ENCODE results near the gene ACADVL.

The ACADVL gene

GRCh38 chr17:7191571-7192270, 28.0 kb upstream of the ACADVL start:
- no peak for DNase-seq (ENCODE audit: low read depth in 2 of 2)

- no peak for DNase-seq (ENCODE audit: low read depth in 2 of 2)
Measured at GRCh38 chr17:7192271-7192937, 27.3 kb upstream of the ACADVL start.

GRCh38 chr17:7195971-7196370, 23.8 kb upstream of the ACADVL start:
- no peak for DNase-seq (ENCODE audit: low read depth in 2 of 2)

GRCh38 chr17:7196651-7197401, 22.9 kb upstream of the ACADVL start:
- DNase-seq (ENCODE audit: low read depth in 2 of 2): no peak

GRCh38 chr17:7203391-7203790, 16.3 kb upstream of the ACADVL start:
- DNase-seq (ENCODE audit: low read depth in 2 of 2): no peak

GRCh38 chr17:7204336-7204735, 15.4 kb upstream of the ACADVL start:
- no peak for DNase-seq (ENCODE audit: low read depth in 2 of 2)

- DNase-seq (ENCODE audit: low read depth in 2 of 2): peak; percentile 64 to 66
Measured at GRCh38 chr17:7204828-7205461, 14.8 kb upstream of the ACADVL start.

- no peak for DNase-seq (ENCODE audit: low read depth in 2 of 2)
Measured at GRCh38 chr17:7205561-7205960, 14.2 kb upstream of the ACADVL start.

- DNase-seq (ENCODE audit: low read depth in 2 of 2): no peak
Measured at GRCh38 chr17:7207120-7208001, 12.4 kb upstream of the ACADVL start.

GRCh38 chr17:7208027-7208571, 11.6 kb upstream of the ACADVL start:
- DNase-seq (ENCODE audit: low read depth in 2 of 2): no peak

- DNase-seq (ENCODE audit: low read depth in 2 of 2): no peak
Measured at GRCh38 chr17:7208754-7209460, 10.8 kb upstream of the ACADVL start.

GRCh38 chr17:7211491-7212273, 8.1 kb upstream of the ACADVL start:
- no peak for DNase-seq (ENCODE audit: low read depth in 2 of 2)

GRCh38 chr17:7213895-7214299, 5.8 kb upstream of the ACADVL start:
- peak in 1 of 2 experiments; percentile 45 for DNase-seq (ENCODE audit: low read depth in 2 of 2)

- peak; percentile 91 to 94 for DNase-seq (ENCODE audit: low read depth in 2 of 2)
Measured at GRCh38 chr17:7214300-7215135, 5.2 kb upstream of the ACADVL start.

GRCh38 chr17:7215136-7215638, 4.6 kb upstream of the ACADVL start:
- DNase-seq (ENCODE audit: low read depth in 2 of 2): no peak

GRCh38 chr17:7215652-7216180, 4.0 kb upstream of the ACADVL start:
- DNase-seq (ENCODE audit: low read depth in 2 of 2): no peak

GRCh38 chr17:7216242-7217112, 3.3 kb upstream of the ACADVL start:
- DNase-seq (ENCODE audit: low read depth in 2 of 2): no peak

Measured in fibroblast of skin of left biceps (primary cell).